ENCODE data around the gene COMT. TPM values are rescaled to one million over a fixed set of nuclear protein-coding genes. Genes with fewer than 3 reads are reported as not detected.

COMT gene
- total RNA-seq, 4 donors from 2014 or later = 80.1 to 228 (median 190) TPM

DNA sequence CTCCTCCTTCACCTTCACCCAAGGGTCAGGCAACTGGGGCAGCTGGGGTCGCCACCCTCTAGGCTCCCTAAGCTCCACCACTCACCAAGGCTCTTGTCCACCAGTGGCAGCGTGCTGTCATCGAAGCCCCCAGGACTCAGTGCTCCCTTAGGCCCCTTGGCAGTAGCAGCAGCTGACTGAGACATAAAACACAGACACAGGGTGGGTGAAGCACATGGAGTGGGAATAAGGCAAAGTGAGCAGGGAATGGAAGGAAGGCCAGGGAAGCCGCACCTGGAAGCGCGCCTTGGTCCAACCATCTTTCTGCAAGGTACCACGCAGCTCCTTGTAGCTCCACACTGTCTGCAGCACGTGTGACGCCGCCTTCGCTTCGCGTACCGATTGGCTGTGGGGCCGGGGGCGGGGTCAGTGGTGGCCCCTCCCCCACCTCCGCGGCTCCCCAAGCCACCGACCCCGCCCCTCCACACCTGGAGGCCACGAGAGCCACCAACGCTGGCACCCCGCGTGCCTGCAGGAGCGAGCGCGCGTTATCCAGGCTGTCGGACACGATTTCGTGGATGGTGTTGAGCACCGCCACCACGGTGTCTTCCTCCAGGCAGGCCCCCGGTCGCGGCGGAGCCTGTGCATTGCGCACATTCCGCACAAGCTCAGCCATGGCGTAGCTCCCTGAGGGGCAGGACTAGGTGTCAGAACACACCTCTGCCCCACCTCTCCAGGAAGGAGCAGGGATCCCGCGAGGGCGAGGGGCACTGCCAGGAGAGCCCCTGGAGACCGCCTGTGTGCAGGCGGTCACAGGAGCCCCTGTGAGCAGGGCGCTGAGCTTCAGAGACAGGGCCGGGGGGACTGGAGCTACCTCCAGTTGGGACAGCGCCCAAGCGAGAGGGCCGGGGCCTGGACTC lies 31.3 kb downstream of the COMT start:
- TF ChIP-seq, protein P1, sequence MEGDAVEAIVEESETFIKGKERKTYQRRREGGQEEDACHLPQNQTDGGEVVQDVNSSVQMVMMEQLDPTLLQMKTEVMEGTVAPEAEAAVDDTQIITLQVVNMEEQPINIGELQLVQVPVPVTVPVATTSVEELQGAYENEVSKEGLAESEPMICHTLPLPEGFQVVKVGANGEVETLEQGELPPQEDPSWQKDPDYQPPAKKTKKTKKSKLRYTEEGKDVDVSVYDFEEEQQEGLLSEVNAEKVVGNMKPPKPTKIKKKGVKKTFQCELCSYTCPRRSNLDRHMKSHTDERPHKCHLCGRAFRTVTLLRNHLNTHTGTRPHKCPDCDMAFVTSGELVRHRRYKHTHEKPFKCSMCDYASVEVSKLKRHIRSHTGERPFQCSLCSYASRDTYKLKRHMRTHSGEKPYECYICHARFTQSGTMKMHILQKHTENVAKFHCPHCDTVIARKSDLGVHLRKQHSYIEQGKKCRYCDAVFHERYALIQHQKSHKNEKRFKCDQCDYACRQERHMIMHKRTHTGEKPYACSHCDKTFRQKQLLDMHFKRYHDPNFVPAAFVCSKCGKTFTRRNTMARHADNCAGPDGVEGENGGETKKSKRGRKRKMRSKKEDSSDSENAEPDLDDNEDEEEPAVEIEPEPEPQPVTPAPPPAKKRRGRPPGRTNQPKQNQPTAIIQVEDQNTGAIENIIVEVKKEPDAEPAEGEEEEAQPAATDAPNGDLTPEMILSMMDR (IDR thresholded peaks at IDR 0.05; ENCODE audit: low read depth) = no peak

DNA sequence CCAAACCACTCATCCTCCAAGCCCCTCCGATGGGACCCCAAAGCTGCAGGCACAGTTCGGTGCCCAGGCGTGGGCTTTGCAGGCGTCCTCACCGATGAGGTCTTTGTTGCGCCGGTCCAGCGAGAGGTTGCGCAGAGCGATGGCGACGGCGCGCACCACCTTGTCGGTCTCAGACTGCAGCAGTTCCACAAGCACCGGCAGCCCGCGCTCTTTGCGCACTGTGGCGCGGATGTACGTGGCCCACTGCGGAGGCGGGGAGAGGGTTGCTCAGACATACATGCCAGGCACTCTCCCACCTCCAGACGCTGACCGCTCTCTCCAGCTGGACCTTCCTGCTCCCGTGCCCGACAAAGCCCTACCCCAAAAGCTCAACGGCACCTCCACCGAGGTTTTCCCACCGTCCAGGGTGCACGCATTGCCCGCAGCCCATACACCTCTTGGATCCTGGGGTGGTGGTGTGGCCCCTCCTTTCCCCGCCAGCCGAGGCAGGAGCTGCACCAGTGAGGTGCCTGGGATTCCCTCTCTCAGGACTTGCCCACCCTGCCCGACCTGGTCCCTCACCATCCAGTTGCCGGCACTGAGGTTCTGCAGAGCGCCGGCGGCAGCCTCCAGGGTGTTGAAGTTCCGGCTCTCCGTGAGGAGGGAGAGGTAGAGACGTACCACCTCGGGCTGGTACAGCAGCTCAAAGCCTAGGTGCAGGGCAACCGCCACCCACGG lies 32.1 kb downstream of the COMT start:
- TF ChIP-seq, protein P1 (IDR thresholded peaks at IDR 0.05; ENCODE audit: low read depth) = no peak

DNA sequence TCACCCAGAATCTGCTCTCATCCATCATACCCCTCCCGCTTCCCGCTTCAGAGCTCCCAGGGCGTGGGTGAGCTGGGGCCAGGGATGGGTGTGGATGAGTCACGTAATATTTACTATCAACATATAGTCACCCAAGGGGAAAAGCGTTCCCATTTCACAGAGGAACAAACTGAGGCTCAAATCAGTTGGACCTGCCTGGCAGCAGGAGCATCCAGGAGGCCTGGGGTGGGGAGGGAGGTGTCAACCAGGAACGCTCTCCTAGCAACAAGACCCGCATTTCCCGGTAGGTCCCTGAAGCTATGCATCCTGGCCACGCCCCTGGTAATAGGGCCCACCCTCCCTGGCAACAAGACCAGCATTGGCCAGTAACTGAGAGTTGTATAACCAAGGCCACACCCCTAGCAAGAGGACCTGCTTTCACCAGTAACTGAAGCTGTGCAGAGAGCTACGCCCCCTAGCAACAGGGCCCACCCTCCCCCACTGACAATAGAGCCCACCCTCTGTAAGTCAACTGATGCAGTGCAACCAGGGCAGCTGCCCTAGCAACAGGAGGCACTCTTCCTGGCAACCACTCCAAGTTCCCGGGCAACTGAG lies 32.8 kb downstream of the COMT start:
- TF ChIP-seq, protein P1 (IDR thresholded peaks at IDR 0.05; ENCODE audit: low read depth) = no peak

DNA sequence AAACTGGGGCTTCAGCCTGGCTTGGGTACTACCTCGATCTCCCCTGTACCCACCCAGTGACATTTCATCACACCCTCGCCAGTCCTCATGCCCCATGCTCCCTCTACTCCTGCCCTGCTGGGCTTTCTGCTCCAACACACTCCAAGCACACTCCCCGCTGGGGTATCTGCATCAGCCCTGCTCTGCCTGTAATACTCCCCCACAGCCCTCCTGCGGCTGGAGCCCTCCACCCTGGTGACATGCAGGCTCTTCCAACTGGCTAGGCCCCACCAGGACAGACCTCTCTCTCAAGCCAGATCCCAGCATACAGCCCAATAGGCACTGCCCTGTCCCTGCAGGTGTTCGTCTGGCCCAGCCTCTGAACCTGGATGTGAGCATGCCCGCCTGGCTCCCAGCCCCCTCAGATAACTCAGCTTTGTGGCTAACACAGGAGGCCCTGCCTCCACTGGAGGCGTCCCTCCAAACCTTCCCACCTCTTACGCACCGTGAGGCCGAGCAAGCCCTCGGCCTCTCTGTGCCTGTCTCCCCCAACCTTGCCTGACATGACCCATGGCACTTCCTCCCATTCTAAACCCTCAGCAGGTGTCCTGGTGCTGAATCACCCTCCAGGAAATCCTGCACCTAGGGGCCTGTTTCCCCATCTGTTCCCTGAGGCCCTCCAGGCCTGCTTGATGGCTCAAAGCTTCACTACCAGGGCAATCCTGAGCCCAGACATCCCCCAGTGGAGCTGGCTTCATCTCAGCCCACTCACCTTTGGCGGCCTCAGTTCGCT lies 33.5 kb downstream of the COMT start:
- TF ChIP-seq, protein P1 (IDR thresholded peaks at IDR 0.05; ENCODE audit: low read depth) = no peak

DNA sequence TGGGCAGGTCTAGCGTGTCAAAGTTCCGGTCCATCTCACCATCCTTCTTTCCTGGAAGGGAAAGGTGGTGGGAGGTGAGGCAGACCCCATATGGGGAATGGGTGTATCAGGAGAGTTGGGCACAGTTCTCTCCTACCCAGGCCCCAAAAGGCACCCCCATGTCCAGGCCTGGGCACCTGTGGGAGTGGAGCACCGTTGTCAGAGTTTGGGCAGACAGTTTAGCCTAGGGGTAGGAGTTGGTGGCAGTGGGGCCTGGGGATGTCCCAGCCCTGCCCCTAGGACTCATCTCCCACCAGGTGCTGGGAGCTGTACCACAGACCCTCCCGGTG lies 34.1 kb downstream of the COMT start:
- TF ChIP-seq, protein P1 (IDR thresholded peaks at IDR 0.05; ENCODE audit: low read depth) = no peak

DNA sequence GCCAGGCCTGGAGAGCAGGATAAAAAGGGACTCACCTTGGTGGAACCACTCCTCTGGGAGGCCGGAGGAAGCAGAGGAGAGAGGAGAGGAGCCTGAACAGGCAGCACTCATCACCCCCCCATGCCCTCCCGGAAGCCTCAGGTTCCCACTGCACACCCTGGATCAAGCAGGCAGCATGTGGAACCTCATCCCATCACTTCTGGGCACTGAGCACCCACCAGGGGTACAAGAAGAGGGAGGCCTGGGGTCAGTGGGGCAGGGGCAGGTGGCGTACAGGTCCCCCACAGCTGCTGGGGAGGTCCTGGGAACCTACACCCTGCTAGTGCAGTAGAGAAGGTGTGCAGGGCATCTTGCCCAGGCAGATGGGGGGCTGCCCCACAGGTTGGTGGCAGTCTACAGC lies 35.1 kb downstream of the COMT start:
- TF ChIP-seq, protein P1 (IDR thresholded peaks at IDR 0.05; ENCODE audit: low read depth) = no peak
